ENCODE results near the gene KIAA0825. TPM values are rescaled to one million over a fixed set of nuclear protein-coding genes. Genes with fewer than 3 reads are reported as not detected.

Gene KIAA0825
- polyA plus RNA-seq, 1 of the 3 experiments (the other 2 are of a cell fraction), result 0.61 TPM

DNA sequence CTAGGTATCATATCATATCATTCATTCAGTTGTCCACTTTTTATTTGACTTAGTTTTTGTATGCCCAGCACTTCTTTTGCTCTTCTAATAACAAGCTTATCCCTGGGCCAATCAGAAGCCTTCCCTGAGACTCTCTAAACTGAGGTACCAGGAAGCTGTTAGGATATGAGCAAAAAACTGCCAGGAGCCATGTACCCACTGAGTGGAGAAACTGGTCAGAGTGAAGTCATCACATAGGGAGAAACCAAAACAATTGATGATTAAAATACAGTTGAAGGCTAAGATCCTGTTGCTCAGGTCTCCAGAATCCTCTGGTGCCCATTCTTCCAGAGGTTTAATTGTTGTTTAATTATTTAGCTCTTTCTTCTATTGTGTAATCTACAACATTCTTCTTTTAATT is 120.2 kb downstream of the KIAA0825 start:
- ChIA-PET POLR2A (no interaction called here), CTCF (interaction anchor here (1.5 kb wide), 1 partner anchor 11 kb away, joined by 4 read pairs; no protein-coding TSS in a partner anchor)
- Histone ChIP-seq H3K36me3 (replicated peaks in 1 of 2; ENCODE audit: control insufficient read depth in 1 of 2, insufficient read depth in 2 of 2, low read length in 1 of 2) (no peaks in the 10 kb centered on the region), H3K79me2 (ENCODE audit: insufficient read depth) (no peaks in the 10 kb centered on the region), H3K9ac (no peak overlapping the region), H4K20me1 (ENCODE audit: insufficient read depth) (no peaks in the 10 kb centered on the region), H3K27me3 (ENCODE audit: insufficient read depth) (no peaks in the 10 kb centered on the region), H3K4me3 (ENCODE audit: low read depth in 2 of 2, low read length in 1 of 2) (no peak overlapping the region), H3K9me3 (no peaks in the 10 kb centered on the region), H3K9me2 (no peaks in the 10 kb centered on the region), H3K4me2 (no peak overlapping the region), H3F3A (replicated peaks; ENCODE audit: insufficient read depth) (no peaks in the 10 kb centered on the region), H3K4me1 (ENCODE audit: control insufficient read depth in 1 of 2, insufficient read depth in 2 of 2, low read depth in 1 of 2, low read length in 1 of 2) (no peaks in the 10 kb centered on the region; a peak in 1 of 4 replicates), H2AFZ (ENCODE audit: low read depth) (no peak overlapping the region), H3K27ac (ENCODE audit: low read depth in 2 of 2, low read length in 1 of 2) (no peak overlapping the region)
- TF ChIP-seq, protein P1, sequence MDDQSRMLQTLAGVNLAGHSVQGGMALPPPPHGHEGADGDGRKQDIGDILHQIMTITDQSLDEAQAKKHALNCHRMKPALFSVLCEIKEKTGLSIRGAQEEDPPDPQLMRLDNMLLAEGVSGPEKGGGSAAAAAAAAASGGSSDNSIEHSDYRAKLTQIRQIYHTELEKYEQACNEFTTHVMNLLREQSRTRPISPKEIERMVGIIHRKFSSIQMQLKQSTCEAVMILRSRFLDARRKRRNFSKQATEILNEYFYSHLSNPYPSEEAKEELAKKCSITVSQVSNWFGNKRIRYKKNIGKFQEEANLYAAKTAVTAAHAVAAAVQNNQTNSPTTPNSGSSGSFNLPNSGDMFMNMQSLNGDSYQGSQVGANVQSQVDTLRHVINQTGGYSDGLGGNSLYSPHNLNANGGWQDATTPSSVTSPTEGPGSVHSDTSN (IDR thresholded peaks at IDR 0.05), result no peak
- TF ChIP-seq MXI1 (IDR thresholded peaks at IDR 0.05; ENCODE audit: low read depth, low read length) (no peak), TAF1 (IDR thresholded peaks at IDR 0.05; ENCODE audit: borderline replicate concordance, low read depth, low read length) (no peak), RCOR1 (IDR thresholded peaks at IDR 0.05; ENCODE audit: low read length) (no peak), SMC3 (IDR thresholded peaks at IDR 0.05; ENCODE audit: low read depth, low read length) (no peak), YY1 (IDR thresholded peaks at IDR 0.05; ENCODE audit: low read depth) (no peak), FOXM1 (IDR thresholded peaks at IDR 0.05; ENCODE audit: low read depth) (no peak), EZH2phosphoT487 (IDR thresholded peaks at IDR 0.05; ENCODE audit: borderline replicate concordance, low read depth) (no peak), TCF12 (IDR thresholded peaks at IDR 0.05) (no peak), RXRA (IDR thresholded peaks at IDR 0.05; ENCODE audit: borderline replicate concordance, low read depth) (no peak)
- TF ChIP-seq, protein P2, sequence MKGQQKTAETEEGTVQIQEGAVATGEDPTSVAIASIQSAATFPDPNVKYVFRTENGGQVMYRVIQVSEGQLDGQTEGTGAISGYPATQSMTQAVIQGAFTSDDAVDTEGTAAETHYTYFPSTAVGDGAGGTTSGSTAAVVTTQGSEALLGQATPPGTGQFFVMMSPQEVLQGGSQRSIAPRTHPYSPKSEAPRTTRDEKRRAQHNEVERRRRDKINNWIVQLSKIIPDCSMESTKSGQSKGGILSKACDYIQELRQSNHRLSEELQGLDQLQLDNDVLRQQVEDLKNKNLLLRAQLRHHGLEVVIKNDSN (IDR thresholded peaks at IDR 0.05; ENCODE audit: borderline replicate concordance, low read depth), result no peak
- TF ChIP-seq, protein P3, sequence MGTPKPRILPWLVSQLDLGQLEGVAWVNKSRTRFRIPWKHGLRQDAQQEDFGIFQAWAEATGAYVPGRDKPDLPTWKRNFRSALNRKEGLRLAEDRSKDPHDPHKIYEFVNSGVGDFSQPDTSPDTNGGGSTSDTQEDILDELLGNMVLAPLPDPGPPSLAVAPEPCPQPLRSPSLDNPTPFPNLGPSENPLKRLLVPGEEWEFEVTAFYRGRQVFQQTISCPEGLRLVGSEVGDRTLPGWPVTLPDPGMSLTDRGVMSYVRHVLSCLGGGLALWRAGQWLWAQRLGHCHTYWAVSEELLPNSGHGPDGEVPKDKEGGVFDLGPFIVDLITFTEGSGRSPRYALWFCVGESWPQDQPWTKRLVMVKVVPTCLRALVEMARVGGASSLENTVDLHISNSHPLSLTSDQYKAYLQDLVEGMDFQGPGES (IDR thresholded peaks at IDR 0.05; ENCODE audit: low read depth, low read length), result no peak
- TF ChIP-seq, protein P4, sequence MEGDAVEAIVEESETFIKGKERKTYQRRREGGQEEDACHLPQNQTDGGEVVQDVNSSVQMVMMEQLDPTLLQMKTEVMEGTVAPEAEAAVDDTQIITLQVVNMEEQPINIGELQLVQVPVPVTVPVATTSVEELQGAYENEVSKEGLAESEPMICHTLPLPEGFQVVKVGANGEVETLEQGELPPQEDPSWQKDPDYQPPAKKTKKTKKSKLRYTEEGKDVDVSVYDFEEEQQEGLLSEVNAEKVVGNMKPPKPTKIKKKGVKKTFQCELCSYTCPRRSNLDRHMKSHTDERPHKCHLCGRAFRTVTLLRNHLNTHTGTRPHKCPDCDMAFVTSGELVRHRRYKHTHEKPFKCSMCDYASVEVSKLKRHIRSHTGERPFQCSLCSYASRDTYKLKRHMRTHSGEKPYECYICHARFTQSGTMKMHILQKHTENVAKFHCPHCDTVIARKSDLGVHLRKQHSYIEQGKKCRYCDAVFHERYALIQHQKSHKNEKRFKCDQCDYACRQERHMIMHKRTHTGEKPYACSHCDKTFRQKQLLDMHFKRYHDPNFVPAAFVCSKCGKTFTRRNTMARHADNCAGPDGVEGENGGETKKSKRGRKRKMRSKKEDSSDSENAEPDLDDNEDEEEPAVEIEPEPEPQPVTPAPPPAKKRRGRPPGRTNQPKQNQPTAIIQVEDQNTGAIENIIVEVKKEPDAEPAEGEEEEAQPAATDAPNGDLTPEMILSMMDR (IDR thresholded peaks at IDR 0.05), result no peak
- TF ChIP-seq, protein P5, sequence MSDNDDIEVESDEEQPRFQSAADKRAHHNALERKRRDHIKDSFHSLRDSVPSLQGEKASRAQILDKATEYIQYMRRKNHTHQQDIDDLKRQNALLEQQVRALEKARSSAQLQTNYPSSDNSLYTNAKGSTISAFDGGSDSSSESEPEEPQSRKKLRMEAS (IDR thresholded peaks at IDR 0.05; ENCODE audit: low read depth), result no peak
- TF ChIP-seq, protein P6, sequence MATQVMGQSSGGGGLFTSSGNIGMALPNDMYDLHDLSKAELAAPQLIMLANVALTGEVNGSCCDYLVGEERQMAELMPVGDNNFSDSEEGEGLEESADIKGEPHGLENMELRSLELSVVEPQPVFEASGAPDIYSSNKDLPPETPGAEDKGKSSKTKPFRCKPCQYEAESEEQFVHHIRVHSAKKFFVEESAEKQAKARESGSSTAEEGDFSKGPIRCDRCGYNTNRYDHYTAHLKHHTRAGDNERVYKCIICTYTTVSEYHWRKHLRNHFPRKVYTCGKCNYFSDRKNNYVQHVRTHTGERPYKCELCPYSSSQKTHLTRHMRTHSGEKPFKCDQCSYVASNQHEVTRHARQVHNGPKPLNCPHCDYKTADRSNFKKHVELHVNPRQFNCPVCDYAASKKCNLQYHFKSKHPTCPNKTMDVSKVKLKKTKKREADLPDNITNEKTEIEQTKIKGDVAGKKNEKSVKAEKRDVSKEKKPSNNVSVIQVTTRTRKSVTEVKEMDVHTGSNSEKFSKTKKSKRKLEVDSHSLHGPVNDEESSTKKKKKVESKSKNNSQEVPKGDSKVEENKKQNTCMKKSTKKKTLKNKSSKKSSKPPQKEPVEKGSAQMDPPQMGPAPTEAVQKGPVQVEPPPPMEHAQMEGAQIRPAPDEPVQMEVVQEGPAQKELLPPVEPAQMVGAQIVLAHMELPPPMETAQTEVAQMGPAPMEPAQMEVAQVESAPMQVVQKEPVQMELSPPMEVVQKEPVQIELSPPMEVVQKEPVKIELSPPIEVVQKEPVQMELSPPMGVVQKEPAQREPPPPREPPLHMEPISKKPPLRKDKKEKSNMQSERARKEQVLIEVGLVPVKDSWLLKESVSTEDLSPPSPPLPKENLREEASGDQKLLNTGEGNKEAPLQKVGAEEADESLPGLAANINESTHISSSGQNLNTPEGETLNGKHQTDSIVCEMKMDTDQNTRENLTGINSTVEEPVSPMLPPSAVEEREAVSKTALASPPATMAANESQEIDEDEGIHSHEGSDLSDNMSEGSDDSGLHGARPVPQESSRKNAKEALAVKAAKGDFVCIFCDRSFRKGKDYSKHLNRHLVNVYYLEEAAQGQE (IDR thresholded peaks at IDR 0.05; ENCODE audit: low read depth, low read length), result no peak
- no peak for DNase-seq
